Measurements from ENCODE around the gene SPATA25. TPM values are rescaled to one million over a fixed set of nuclear protein-coding genes. Genes with fewer than 3 reads are reported as not detected.

SPATA25 gene
- polyA plus RNA-seq, 1 donor from 2014 or later: 5.1 TPM

GRCh38 chr20:45890077-45890984 is 2.9 kb upstream of the SPATA25 start:
- Histone ChIP-seq H3K9me3 (ENCODE audit: low read length) (no peaks in the 10 kb centered on the region), H3K9ac (ENCODE audit: low read length) (peak overlapping the region; percentile 88), H3K36me3 (ENCODE audit: insufficient read depth, low read length) (no peaks in the 10 kb centered on the region), H3K4me2 (ENCODE audit: low read length) (peak overlapping the region; percentile 91), H4K20me1 (ENCODE audit: insufficient read depth) (no peaks in the 10 kb centered on the region), H3K4me3 (ENCODE audit: low read length) (peak overlapping the region; percentile 98), H3K9me2 (ENCODE audit: insufficient read depth, low read length) (no peaks in the 10 kb centered on the region), H3K79me2 (replicated peaks; ENCODE audit: insufficient read depth, low read length) (no peaks in the 10 kb centered on the region), H3F3A (ENCODE audit: insufficient read depth, low read length, poor library complexity, severe bottlenecking) (no peaks in the 10 kb centered on the region), H2AFZ (ENCODE audit: low read depth, low read length) (peak overlapping the region; percentile 83), H3K27ac (ENCODE audit: low read length) (peak overlapping the region; percentile 67), H3K27me3 (ENCODE audit: insufficient read depth, low read depth, low read length) (no peaks in the 10 kb centered on the region)
- peak; percentile 22 for TF ChIP-seq POLR2AphosphoS5 (IDR thresholded peaks at IDR 0.05)
- TF ChIP-seq SMC3 (conservative IDR thresholded peaks at IDR 0.05; ENCODE audit: poor library complexity): peak; percentile 55
- peak; percentile 5 for TF ChIP-seq MXI1 (conservative IDR thresholded peaks at IDR 0.05; ENCODE audit: poor library complexity, severe bottlenecking)
- no peak for TF ChIP-seq TAF1 (IDR thresholded peaks at IDR 0.05; ENCODE audit: low read depth)
- peak; percentile 64 for TF ChIP-seq CTCF (IDR thresholded peaks at IDR 0.05; ENCODE audit: poor library complexity, severe bottlenecking)
- TF ChIP-seq EP300 (conservative IDR thresholded peaks at IDR 0.05; ENCODE audit: poor library complexity, severe bottlenecking): no peak

GRCh38 chr20:45888681-45889080 is 1.3 kb upstream of the SPATA25 start:
- H3K27me3 ChIP-seq (ENCODE audit: insufficient read depth, low read depth, low read length): no peaks in the 10 kb centered on the region
- H4K20me1 ChIP-seq (ENCODE audit: insufficient read depth): no peaks in the 10 kb centered on the region
- H3K9ac ChIP-seq (ENCODE audit: low read length): no peak overlapping the region
- H3K27ac ChIP-seq (ENCODE audit: low read length): no peak overlapping the region
- no peaks in the 10 kb centered on the region for H3K36me3 ChIP-seq (ENCODE audit: insufficient read depth, low read length)
- H3K79me2 ChIP-seq (replicated peaks; ENCODE audit: insufficient read depth, low read length): no peaks in the 10 kb centered on the region
- TF ChIP-seq EZH2 (IDR thresholded peaks at IDR 0.05; ENCODE audit: borderline replicate concordance, insufficient read depth, low read length, poor library complexity, severe bottlenecking) (no peak), EP300 (conservative IDR thresholded peaks at IDR 0.05; ENCODE audit: poor library complexity, severe bottlenecking) (no peak), RAD21 (conservative IDR thresholded peaks at IDR 0.05) (no peak), MXI1 (conservative IDR thresholded peaks at IDR 0.05; ENCODE audit: poor library complexity, severe bottlenecking) (no peak), SMC3 (conservative IDR thresholded peaks at IDR 0.05; ENCODE audit: poor library complexity) (no peak), TAF1 (IDR thresholded peaks at IDR 0.05; ENCODE audit: low read depth) (no peak), CTCF (IDR thresholded peaks at IDR 0.05; ENCODE audit: poor library complexity, severe bottlenecking) (no peak), REST (IDR thresholded peaks at IDR 0.05; ENCODE audit: borderline replicate concordance) (no peak), POLR2AphosphoS5 (IDR thresholded peaks at IDR 0.05) (no peak)
- no peak overlapping the region for H2AFZ ChIP-seq (ENCODE audit: low read depth, low read length)
- H3K9me3 ChIP-seq (ENCODE audit: low read length): no peaks in the 10 kb centered on the region
- no peaks in the 10 kb centered on the region for H3K9me2 ChIP-seq (ENCODE audit: insufficient read depth, low read length)
- H3F3A ChIP-seq (ENCODE audit: insufficient read depth, low read length, poor library complexity, severe bottlenecking): no peaks in the 10 kb centered on the region
- H3K4me2 ChIP-seq (ENCODE audit: low read length): no peak overlapping the region
- H3K4me3 ChIP-seq (ENCODE audit: low read length): no peak overlapping the region

Measured in neural cell (in vitro differentiated cells).